ENCODE data around the gene MTA1.

Gene MTA1

GRCh38 chr14:105389534-105389933 lies 30.1 kb upstream of the MTA1 start:
- no peaks in the 10 kb centered on the region for H3K27me3 ChIP-seq
- H3K4me3 ChIP-seq (ENCODE audit: low read depth in 1 of 2, low read length in 1 of 2): no peak overlapping the region
- TF ChIP-seq CTCF (IDR thresholded peaks at IDR 0.05): no peak
- H3K4me1 ChIP-seq (ENCODE audit: control insufficient read depth in 1 of 2, insufficient read depth in 1 of 2, low read depth in 1 of 2, low read length in 1 of 2): peaks cover 22 to 24% of the 10 kb centered on the region in 2 experiments
- H3K27ac ChIP-seq: no peak overlapping the region
- H3K36me3 ChIP-seq: peaks cover 5% of the 10 kb centered on the region
- no peaks in the 10 kb centered on the region for H3K9me3 ChIP-seq

GRCh38 chr14:105389976-105390848 lies 29.4 kb upstream of the MTA1 start:
- peaks cover 23 to 25% of the 10 kb centered on the region in 2 experiments for H3K4me1 ChIP-seq (ENCODE audit: control insufficient read depth in 1 of 2, insufficient read depth in 1 of 2, low read depth in 1 of 2, low read length in 1 of 2)
- H3K4me3 ChIP-seq (ENCODE audit: low read depth in 1 of 2, low read length in 1 of 2): no peak overlapping the region
- no peaks in the 10 kb centered on the region for H3K27me3 ChIP-seq
- no peaks in the 10 kb centered on the region for H3K36me3 ChIP-seq
- TF ChIP-seq CTCF (IDR thresholded peaks at IDR 0.05): no peak
- H3K27ac ChIP-seq: peak overlapping the region; percentile 35
- H3K9me3 ChIP-seq: no peaks in the 10 kb centered on the region

- Histone ChIP-seq H3K36me3 (no peaks in the 10 kb centered on the region), H3K4me3 (ENCODE audit: low read depth in 1 of 2, low read length in 1 of 2) (no peak overlapping the region), H3K27ac (no peak overlapping the region), H3K27me3 (no peaks in the 10 kb centered on the region), H3K4me1 (ENCODE audit: control insufficient read depth in 1 of 2, insufficient read depth in 1 of 2, low read depth in 1 of 2, low read length in 1 of 2) (peaks cover 23 to 25% of the 10 kb centered on the region in 2 experiments), H3K9me3 (no peaks in the 10 kb centered on the region)
- TF ChIP-seq CTCF (IDR thresholded peaks at IDR 0.05): no peak
Measured at GRCh38 chr14:105390849-105391500, 28.7 kb upstream of the MTA1 start.

GRCh38 chr14:105391541-105391940 lies 28.1 kb upstream of the MTA1 start:
- H3K36me3 ChIP-seq: no peaks in the 10 kb centered on the region
- peaks cover 23 to 25% of the 10 kb centered on the region in 2 experiments for H3K4me1 ChIP-seq (ENCODE audit: control insufficient read depth in 1 of 2, insufficient read depth in 1 of 2, low read depth in 1 of 2, low read length in 1 of 2)
- H3K27ac ChIP-seq: no peak overlapping the region
- H3K9me3 ChIP-seq: no peaks in the 10 kb centered on the region
- TF ChIP-seq CTCF (IDR thresholded peaks at IDR 0.05): no peak
- H3K27me3 ChIP-seq: no peaks in the 10 kb centered on the region
- H3K4me3 ChIP-seq (ENCODE audit: low read depth in 1 of 2, low read length in 1 of 2): no peak overlapping the region

GRCh38 chr14:105392131-105393090 lies 27.2 kb upstream of the MTA1 start:
- TF ChIP-seq CTCF (IDR thresholded peaks at IDR 0.05): no peak
- no peak overlapping the region for H3K4me3 ChIP-seq (ENCODE audit: low read depth in 1 of 2, low read length in 1 of 2)
- peaks cover 24 to 25% of the 10 kb centered on the region in 2 experiments for H3K4me1 ChIP-seq (ENCODE audit: control insufficient read depth in 1 of 2, insufficient read depth in 1 of 2, low read depth in 1 of 2, low read length in 1 of 2)
- H3K27ac ChIP-seq: no peak overlapping the region
- H3K27me3 ChIP-seq: no peaks in the 10 kb centered on the region
- no peaks in the 10 kb centered on the region for H3K9me3 ChIP-seq
- H3K36me3 ChIP-seq: no peaks in the 10 kb centered on the region
